Stimulated activated CD4-positive, alpha-beta T cell treated with anti-CD3 and anti-CD28 coated beads, Interleukin-4, amount 100 ng/mL, for 1 hour (primary cell): ENCODE data around the gene PKD2.
A peak's percentile ranks its signal among the peaks of the same experiment; 100 is the strongest.

Experiments
- DNase-seq: peaks from one replicate; pipeline ENCODE4 v3.0.0-alpha.2; 2020

Gene PKD2

GRCh38 chr4:88007304-88008121, at the start of gene PKD2:
TSS of gene PKD2 (plus strand) at chr4:88007635. CDS start at chr4:88007734, 99 bp downstream.
- DNase-seq: peak; percentile 85

DNA sequence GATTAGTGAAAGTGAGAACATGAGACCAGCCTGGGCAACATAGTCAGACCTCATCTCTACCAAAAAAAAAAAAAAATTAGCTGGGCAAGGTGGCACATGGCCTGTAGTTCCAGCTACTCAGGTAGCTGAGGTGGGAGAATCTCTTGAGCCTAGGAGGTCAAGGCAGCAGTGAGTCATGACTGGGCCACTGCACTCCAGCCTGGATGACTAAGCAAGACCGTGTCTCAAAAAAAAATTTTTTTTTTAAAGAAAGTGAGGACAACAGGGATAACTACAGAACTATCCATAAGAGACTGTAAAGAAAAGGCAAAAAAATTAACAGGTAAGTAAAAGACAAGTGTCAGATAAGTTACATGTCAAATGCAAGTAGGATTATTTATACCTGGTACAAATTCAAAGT, 45.4 kb upstream of the PKD2 start:
- DNase-seq: no peak

GRCh38 chr4:87962398-87963146, 44.9 kb upstream of the PKD2 start:
- no peak for DNase-seq

- no peak for DNase-seq
These were observed 41.9 kb upstream of the PKD2 start for GRCh38 chr4:87965501-87965975.

- DNase-seq: no peak
These were observed 41.3 kb upstream of the PKD2 start for GRCh38 chr4:87966095-87966496.

DNA sequence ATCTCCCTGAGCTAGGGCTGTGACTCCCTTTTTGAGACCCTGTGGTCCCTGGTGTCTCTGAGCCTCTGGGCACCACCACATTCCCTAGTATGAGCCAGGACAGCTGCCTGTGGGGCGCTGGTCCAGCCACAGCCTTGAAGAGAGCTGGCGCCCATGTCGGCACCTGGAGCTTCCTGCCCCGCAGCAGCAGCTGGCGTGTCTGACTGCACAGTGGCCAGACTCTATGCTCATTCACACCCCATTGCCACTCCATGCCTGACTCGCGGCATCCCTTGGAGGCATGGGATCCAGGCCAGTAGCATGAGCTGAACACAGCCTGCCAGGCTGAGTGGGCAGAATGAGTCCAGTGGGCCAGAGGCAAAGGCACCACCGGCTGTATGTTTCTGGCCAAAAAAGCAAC, 40.2 kb upstream of the PKD2 start:
- DNase-seq: no peak

DNA sequence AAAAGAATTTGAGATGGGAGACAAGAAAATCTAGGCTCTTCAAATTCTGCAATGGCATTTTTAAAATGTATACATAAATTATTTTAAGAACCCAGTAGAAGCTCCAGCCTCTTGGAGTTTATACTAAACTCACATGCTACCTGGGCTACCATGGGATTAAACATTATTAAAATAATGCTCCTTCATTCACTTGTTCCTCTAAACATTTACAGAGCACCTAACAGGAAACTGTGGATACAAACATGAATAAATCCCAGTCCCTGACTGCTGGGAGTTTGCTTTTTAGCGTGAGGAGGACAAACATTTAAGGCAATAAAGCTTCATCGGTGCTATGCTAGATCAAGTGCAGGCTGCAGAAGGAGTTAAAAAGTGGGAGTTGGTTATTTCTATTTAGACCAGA, 37.3 kb upstream of the PKD2 start:
- no peak for DNase-seq

DNA sequence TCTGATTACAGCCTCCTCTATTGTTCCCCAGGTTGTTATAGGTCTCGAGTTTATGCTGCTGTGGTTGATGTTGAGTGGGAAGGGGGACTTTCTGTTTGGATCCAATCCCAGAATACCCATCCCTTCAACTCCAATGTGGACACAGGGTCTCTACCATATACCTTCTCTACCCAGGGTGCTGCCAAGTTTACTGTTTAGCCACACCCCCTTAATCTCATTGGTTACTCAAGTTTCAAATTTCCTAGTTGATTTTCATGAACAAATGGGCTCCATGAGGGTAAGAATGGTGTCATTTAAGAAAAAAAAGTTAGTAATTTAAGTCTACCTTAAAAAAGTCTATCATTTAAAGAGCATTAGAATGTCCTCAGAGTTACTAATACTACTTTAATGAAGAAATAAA, 35.6 kb upstream of the PKD2 start:
- DNase-seq: no peak

DNA sequence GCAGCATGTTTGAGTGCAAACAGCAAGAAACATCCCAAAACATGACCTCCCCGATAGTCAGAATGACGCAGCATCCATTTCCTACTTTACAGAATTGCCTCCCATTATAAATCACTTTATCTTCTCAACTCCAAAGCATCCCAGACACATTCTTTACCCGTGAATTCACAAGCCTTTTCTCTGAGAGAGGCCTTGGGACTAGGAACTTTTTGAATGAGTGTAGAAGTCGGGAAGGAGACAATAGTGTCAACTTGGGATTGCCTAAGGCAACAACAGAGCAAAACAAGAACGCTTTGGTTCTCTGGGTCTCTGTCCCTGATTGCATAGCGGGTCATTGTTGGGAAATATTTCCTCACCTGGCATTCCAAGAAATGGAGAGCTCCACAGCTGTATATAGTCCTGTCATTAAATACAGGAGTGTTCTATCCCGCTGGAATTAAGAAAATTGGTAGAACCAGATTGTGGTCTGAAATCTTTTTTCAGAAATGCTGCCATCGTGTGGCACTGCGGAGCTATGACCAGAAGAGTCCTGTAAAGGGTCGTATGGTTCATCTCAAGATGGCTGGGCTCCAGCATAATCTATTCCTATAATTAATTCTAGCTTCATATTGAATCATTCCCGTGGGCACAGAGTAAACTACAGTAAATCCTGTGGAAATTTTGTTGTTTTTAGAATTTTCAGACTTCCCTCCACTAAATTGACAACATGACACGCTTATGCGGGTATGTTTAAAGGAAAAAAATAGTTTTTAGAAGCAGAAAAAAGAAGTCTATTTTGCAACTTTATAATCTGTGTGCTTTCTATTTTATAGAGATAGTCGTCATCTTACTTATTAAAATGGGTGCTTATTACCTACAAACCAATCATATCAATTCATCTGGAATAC, 33.9 kb upstream of the PKD2 start:
- peak; percentile 24 for DNase-seq

GRCh38 chr4:87974856-87975462, 32.5 kb upstream of the PKD2 start:
- DNase-seq: no peak

DNA sequence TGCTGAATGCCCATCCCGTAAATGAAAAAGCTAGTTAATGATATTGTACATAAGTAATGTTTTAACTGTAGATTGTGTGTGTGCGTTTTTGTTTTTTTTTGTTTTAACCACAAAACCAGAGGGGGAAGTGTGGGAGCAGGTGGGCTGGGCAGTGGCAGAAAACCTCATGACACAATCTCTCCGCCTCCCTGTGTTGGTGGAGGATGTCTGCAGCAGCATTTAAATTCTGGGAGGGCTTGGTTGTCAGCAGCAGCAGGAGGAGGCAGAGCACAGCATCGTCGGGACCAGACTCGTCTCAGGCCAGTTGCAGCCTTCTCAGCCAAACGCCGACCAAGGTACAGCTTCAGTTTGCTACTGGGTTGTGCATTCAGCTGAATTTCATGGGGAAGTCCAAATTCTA, 32.0 kb upstream of the PKD2 start, which contains the start of gene SPP1:
Gene SPP1, plus strand, starts transcription at position 249 of the 400 bp plus-strand sequence. CDS start 1,182 bp downstream, outside the sequence.
- DNase-seq: no peak

GRCh38 chr4:87977521-87978278, 29.7 kb upstream of the PKD2 start:
- no peak for DNase-seq

DNA sequence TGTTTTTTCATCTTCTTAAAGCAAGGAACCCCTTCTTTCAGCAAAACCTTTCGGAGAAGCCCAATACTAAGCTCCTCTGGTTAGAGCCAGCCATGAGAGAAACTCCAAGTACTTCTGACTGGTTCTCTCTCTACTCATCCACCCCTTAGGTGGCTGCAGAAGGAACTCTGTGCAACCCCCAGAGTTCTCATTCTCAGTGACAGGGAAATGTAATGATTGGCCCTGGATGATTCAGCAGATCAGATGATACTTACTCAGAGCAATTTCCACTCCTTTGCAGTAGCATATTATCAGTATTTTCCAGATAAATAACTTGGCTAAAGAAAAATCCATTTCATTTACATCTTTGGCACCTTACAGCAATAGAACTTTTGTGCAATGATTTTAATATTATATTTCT, 28.8 kb upstream of the PKD2 start:
- no peak for DNase-seq

- no peak for DNase-seq
These were observed 27.6 kb upstream of the PKD2 start for GRCh38 chr4:87979810-87980209.

GRCh38 chr4:87981486-87981885, 25.9 kb upstream of the PKD2 start:
- no peak for DNase-seq

GRCh38 chr4:87982036-87982435, 25.4 kb upstream of the PKD2 start:
- no peak for DNase-seq

- DNase-seq: no peak
These were observed 24.9 kb upstream of the PKD2 start for GRCh38 chr4:87982446-87983010.

GRCh38 chr4:87983996-87984395, 23.4 kb upstream of the PKD2 start:
- DNase-seq: no peak

DNA sequence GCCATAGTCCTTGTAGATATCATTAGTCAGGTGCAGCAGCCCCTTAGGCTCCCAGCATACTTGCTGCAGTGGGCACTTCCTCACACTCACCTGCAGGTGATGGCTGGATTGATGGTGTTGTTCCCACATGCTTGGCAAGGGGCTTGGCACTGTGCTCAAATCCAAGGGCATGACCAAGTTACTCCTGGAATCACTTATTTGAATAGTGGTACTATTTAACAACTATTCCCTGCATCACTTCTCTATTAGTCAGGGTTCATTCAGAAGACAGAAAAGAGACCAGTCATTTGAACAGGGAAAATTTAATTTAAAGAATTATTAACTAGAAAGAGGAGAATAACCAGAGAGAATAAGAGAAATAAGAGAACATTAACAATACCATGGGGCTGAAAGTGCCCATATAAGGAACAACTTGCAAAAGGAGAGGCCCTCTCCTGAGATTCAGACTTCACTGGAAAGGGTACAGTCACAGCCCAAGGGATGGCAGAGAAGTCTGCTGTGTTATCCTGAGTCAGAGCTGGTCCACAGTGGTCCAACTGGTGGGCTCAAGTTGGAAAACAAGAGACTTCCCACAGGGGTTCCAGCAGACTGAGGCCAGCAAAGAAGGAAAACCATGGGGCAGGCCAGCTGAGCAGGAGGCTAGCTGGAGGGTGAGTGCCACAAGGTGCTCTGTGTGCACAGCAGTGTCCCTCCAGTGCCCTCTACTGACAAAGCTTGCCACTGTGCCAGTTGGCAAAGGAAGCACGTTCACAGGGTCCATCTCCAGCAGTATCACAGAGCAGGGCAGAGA, 22.1 kb upstream of the PKD2 start:
- peak; percentile 37 for DNase-seq

GRCh38 chr4:87985887-87986200, 21.6 kb upstream of the PKD2 start:
- DNase-seq: no peak

DNA sequence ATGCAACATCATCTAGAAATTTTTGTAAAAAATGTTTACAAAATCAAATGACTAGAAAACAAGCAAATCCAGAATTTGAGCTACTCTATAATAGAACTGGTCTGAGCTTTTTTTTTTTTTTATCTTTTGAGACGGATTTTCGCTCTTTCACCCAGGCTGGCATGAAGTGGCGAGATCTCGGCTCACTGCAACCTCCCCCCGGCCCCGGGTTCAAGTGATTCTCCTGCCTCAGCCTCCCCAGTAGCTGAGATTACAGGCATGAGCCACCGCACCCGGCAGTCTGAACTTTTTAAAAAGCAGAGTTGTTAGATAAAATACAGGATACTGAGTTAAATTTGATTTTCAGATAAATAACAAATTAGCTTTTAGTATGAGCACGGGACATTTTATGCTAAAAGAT, 20.9 kb upstream of the PKD2 start:
- no peak for DNase-seq
